ENCODE measurements around the gene FCHO1. TPM values are rescaled to one million over a fixed set of nuclear protein-coding genes. Genes with fewer than 3 reads are reported as not detected.

Gene FCHO1
- total and polyA plus RNA-seq, 2 donors (not counting 3 experiments of a cell fraction or from before 2014, with no cell fraction given) = 0.66 to 1.6 TPM

GRCh38 chr19:17733127-17733526 lies 18.1 kb upstream of the FCHO1 start:
- Histone ChIP-seq H3K9me3 (replicated peaks; ENCODE audit: control insufficient read depth, insufficient read depth, low read length) (no peaks in the 10 kb centered on the region), H3K27me3 (ENCODE audit: control insufficient read depth in 2 of 2, insufficient read depth in 2 of 2, low read length in 2 of 2) (no peaks in the 10 kb centered on the region), H4K20me1 (replicated peaks; ENCODE audit: control insufficient read depth, extremely low read depth, insufficient read depth, low read length) (no peaks in the 10 kb centered on the region), H3K4me1 (ENCODE audit: control insufficient read depth, extremely low read depth, insufficient read depth, low read length) (peaks cover 1% of the 10 kb centered on the region), H3K9me1 (replicated peaks; ENCODE audit: control insufficient read depth, extremely low read depth, insufficient read depth, low read length) (no peaks in the 10 kb centered on the region), H3K79me2 (ENCODE audit: control insufficient read depth, insufficient read depth, low read length) (peaks cover 56% of the 10 kb centered on the region), H3K9ac (replicated peaks; ENCODE audit: extremely low read depth, insufficient read depth, low read length) (no peak overlapping the region), H3K4me3 (replicated peaks in 1 of 3; ENCODE audit: insufficient read depth in 1 of 3, low read depth in 1 of 3, low read length in 3 of 3) (no peak overlapping the region), H2AFZ (ENCODE audit: low read depth, low read length) (no peak overlapping the region), H3K36me3 (ENCODE audit: control insufficient read depth in 2 of 2, extremely low read depth in 1 of 2, insufficient read depth in 2 of 2, low read length in 2 of 2) (peaks cover 35 to 42% of the 10 kb centered on the region in 2 experiments), H3K4me2 (ENCODE audit: insufficient read depth, low read length) (no peak overlapping the region), H3K27ac (ENCODE audit: insufficient read depth, low read depth, low read length) (no peak overlapping the region)
- TF ChIP-seq FOS (IDR thresholded peaks at IDR 0.05; ENCODE audit: borderline replicate concordance, insufficient read depth, low read length) (no peak), JUN (IDR thresholded peaks at IDR 0.05; ENCODE audit: borderline replicate concordance, insufficient read depth, insufficient read length, low read depth) (no peak), GATA2 (IDR thresholded peaks at IDR 0.05; ENCODE audit: insufficient read depth, insufficient read length, low read depth, low read length) (no peak), MAX (IDR thresholded peaks at IDR 0.05; ENCODE audit: insufficient read depth, insufficient read length) (no peak), EZH2 (IDR thresholded peaks at IDR 0.05; ENCODE audit: borderline replicate concordance, low read depth, low read length, severe bottlenecking) (no peak), POLR2AphosphoS5 (IDR thresholded peaks at IDR 0.05; ENCODE audit: insufficient read depth, low read depth, low read length) (no peak), MYC (IDR thresholded peaks at IDR 0.05; ENCODE audit: low read depth, low read length) (no peak), CTCF (IDR thresholded peaks at IDR 0.05; ENCODE audit: extremely low read depth in 1 of 2, insufficient read depth in 1 of 2, low read depth in 1 of 2, low read length in 2 of 2) (no peak)
- intact Hi-C loops (cut with micrococcal nuclease) (no loop called here), dilution Hi-C loops (cut with MboI; ENCODE audit: extremely low pct_ligation_motif_present, low sequenced_read_pairs) (no loop called here)
- ChIA-PET POLR2A (interaction anchor here (0.6 kb wide), 1 partner anchor 11 kb away, joined by 10 read pairs; no protein-coding TSS in a partner anchor), CTCF (interaction anchor here (1.2 kb wide), 1 partner anchor 12 kb away, joined by 3 read pairs; no protein-coding TSS in a partner anchor)
- DNase-seq (ENCODE audit: low read depth, low spot score) (no peak), FAIRE-seq (no peak)
- BruUV-seq (replicated peaks) = no TSS peak
